Middle frontal gyrus (tissue), 1 donor: ENCODE data around the gene VPS13D.
"Not testable (repeated sequence)": the region's sequence is repeated elsewhere in the genome, so short reads cannot be mapped to it uniquely, and the experiment has no call there.

ENCODE experiments used
- DNase-seq: peaks from one replicate; pipeline ENCODE4 v3.0.0-alpha.2; 2015; ENCODE audit warnings: low spot score; ENCODE audit errors: extremely low spot score

VPS13D gene

DNA sequence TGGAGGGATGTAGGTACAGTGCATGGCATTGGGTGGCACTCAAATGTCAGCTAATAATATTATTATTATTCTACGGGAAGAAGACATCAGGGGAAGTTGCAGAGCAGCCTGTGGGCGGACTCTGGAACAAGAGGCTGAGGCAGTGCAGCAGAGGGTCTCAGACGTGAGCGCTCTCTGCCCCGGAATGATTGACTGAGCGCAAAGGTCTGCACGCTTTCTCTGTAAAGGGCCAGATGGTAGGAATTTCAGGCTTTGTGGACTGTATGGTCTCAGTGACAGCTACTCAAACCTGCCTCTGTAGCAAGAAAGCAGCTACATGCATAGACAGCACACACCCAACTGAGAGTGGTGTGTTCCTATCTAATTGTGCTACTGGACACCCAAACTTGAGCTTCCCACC lies 29.6 kb upstream of the VPS13D start:
- no peak for DNase-seq

DNA sequence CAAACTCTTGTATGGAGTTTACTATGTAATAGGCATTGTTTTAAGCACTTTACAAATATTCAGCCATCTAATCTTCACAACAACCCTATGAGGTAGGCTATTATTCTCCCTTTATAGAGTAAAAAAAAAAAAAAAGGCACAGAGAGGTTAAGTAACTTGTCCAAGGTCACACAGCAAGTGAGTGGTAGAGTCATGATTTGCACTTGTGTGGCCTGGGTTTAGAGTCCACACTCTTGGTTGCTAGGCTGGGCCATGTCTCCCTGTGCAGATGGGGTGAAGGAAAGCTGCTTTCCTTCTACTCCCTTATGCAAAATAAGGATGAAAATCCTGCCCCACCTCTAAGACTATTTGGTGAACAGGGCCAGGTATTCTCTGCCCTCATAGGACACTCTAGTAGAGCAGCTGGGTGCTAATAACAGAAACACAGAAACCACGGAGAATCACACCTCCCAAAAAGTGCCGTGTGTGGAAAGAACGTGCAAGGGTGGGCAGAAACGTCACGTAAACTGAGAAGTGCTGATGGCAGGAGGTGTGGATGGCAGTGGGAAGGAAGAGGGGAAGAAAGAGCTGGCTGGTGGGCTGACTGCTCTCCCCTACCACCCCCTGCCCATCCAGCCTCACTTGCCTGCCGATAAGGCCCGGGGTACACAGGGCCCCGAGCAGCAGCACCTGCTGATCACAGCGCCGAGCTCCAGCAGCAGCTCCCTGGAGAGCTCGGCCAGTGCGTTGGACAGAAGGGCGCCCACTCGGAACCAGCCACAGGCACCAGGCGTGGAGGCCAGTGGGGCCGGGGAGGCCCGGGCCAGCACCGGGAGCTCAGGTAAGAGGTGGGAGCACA lies 28.3 kb upstream of the VPS13D start:
- DNase-seq = no peak

DNA sequence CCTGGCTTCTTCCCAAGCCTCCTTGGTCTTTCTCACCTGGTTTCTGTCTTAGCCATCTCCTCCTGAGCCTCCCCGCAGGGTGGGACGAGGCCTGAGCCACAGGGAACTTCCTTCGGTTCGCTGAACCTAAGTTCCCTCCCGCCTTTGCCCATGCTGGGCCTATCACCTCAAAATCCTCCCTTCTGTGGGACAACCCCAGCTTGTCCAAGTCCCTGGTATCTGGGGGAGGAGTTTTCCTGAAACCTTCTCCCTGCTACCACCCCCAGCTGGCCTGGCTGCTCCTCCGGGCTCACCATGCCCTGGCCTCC lies 27.7 kb upstream of the VPS13D start:
- DNase-seq = no peak

DNA sequence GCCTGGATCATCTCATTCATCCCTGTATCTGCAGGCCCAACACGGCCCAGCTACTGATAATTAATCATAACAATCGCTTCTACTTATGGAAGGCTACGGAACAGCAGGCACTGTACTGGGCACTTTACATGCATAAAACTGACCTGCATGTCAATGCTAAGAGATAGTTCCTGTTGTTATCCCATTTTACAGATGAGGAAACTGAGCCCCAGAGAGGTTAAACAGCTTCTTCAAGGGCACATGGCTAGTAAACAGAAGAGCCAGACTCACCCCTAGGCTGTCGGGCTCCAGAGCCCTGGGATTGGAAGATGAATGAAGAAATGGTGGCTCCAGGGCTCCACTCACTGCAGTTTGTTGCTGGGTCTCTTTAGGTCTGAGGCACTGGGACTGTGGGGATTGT lies 27.3 kb upstream of the VPS13D start:
- no peak for DNase-seq

DNA sequence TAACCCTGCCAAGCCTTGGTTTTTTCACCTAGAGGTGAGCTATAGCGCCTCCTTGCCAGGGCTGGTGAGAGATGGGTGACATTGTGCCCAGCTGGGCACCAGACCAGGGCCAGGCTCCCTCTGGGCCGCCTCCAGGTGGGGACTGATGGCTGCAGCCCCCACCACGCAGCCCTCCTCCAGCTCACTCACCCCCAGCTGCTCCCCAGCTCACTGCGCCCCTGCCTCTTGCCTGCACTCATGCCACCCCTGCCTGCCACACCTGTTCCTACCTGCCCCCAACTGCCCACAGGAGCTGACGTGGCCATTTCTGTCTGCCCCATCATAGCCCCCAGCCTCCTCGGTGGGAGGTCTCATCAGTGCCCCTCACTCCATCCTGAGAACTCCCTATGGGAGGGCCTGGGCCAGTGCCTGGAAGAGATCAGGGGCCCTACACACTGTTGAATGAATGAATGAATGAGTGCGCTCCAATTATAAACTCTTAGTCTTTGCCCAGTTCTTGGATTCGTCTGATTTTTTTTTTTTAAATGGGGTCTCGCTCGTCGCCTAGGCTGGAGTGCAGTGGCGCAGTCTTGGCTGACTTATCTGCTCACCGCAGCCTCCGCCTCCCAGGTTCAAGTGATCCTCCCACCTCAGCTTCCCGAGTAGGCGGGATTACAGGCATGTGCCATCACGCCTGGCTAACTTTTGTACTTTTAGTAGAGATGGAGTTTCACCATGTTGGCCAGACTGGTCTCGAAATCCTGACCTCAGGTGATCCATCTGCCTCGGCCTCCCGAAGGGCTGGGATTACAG lies 26.4 kb upstream of the VPS13D start:
- DNase-seq = no peak

DNA sequence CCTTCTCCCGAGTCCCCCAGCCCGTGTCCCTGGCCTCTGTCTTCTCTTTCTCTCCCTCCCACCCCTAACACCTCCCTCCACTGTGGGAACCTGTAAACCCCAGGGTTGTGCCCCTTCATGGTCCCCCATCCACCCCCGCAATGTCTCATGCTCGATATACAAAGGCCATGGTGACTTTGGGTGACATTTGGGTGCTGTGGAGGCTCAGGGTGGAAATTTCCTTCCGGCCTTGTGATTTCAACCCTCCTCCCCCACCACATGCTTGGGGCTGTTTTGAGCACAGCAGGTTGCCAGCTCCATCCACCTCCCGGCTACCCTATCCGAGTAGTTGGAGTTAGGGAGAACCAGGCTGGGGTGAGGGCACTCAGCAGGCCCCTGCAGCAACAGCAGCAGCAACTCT lies 25.7 kb upstream of the VPS13D start:
- DNase-seq = no peak

DNA sequence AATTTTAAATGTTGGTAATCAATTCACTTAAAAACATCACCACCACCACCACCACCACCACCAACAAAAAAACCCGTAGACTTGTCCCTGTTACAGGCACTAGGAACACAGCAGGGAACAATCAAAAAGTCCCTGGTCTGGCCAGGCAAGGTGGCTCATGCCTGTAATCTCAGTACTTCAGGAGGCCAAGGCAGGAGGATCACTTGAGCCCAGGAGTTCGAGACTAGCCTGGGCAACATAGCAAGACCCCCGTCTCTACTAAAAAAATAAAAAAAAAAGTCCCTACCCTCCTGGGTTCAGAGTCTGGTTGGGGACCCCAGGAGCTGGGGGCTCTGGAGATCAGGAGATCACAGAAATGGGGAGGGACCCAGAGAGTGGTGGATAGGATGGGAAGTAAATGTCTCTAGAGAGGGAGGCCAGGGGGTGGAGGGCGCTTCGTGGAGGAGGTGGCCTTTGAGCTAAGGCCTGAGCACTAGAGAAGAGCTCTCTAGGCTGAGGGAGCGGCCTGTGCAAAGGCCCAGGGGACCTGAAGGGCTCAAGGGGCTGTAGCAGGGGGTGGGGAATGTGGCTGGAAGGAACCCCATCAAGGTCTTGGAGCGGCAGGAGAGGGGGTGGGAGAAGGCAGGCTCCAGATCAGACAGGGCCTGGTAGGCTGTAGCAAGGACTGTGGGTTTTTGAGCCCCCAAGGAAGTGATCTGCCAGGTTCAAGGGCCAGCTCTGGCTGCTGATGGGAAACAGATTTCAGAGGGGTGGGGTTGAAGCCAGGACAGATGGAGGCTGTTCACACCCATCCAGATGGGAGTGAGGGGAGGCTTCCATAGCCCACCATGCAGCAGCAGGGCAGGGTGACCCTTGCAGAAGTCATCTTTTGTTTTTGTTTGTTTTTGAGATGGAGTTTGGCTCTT lies 24.8 kb upstream of the VPS13D start:
- no peak for DNase-seq

DNA sequence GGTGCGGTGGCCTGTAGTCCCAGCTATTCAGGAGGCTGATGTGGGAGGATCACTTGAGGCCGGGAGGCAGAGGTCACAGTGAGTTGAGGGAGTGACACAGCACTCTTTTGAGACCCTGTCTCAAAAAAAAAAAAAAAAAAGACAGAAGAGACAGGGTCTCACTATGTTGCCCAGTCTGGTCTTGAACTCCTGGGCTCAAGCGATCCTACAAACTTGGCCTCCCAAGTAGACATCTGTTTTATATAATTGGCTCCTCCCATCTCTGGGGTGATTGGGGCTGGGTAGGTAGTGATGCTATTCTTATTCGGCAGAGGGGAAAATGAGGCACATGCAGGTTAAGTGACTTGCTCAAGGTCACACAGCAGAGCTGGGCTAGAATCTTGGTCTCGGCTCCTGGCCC lies 23.6 kb upstream of the VPS13D start:
- no peak for DNase-seq

DNA sequence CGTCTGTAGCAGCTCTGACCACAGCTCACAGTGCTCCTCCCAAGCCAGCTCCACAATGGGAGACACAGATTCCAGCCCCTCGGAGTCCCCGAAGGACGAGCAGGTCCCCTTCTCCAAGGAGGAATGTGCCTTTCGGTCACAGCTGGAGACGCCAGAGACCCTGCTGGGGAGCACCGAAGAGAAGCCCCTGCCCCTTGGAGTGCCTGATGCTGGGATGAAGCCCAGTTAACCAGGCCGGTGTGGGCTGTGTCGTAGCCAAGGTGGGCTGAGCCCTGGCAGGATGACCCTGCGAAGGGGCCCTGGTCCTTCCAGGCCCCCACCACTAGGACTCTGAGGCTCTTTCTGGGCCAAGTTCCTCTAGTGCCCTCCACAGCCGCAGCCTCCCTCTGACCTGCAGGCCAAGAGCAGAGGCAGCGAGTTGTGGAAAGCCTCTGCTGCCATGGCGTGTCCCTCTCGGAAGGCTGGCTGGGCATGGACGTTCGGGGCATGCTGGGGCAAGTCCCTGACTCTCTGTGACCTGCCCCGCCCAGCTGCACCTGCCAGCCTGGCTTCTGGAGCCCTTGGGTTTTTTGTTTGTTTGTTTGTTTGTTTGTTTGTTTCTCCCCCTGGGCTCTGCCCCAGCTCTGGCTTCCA lies 22.9 kb upstream of the VPS13D start:
- DNase-seq = no peak

DNA sequence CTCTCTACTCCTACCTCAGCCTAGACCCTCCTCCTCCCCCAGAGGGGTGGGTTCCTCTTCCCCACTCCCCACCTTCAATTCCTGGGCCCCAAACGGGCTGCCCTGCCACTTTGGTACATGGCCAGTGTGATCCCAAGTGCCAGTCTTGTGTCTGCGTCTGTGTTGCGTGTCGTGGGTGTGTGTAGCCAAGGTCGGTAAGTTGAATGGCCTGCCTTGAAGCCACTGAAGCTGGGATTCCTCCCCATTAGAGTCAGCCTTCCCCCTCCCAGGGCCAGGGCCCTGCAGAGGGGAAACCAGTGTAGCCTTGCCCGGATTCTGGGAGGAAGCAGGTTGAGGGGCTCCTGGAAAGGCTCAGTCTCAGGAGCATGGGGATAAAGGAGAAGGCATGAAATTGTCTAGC lies 21.6 kb upstream of the VPS13D start:
- no peak for DNase-seq

DNA sequence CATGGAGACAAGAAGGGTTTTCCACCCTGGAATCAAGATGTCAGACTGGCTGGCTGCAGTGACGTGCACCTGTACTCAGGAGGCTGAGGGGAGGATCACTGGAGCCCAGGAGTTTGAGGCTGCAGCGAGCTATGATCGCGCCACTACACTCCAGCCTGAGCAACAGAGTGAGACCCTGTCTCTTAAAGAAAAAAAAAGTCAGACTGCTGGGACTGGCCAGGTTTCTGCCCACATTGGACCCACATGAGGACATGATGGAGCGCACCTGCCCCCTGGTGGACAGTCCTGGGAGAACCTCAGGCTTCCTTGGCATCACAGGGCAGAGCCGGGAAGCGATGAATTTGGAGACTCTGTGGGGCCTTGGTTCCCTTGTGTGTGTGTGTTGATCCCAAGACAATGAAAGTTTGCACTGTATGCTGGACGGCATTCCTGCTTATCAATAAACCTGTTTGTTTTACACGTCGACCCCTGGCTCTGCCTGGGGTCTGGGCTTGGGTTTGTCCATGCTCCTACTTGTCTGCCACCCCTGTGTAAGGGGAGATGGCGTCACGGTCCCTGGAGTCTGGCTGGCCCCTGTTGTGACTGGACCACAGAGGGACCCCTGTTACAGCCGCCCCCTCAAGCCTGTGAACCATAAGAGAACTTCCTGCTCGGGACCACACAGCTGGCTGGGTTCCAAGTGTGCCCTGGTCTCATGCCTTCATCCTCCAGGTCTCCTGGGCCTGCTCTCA lies 20.9 kb upstream of the VPS13D start:
- peak; percentile 68 for DNase-seq

DNA sequence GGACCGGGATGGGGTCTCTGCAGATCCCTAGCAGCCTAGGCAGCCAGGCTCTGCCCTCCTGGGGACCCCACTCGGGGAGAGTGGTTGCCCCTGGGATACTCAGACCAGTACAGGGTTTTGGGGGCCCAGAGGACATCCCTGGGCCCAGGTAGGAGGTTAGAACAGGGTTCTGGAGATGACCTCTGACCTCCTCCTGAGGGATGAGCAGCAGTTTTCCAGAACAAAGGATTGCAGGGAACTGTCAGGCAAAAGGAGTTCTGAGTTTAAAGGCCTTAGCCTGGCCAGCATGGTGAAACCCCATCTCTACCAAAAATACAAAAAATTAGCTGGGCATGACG lies 20.4 kb upstream of the VPS13D start:
- no peak for DNase-seq

DNA sequence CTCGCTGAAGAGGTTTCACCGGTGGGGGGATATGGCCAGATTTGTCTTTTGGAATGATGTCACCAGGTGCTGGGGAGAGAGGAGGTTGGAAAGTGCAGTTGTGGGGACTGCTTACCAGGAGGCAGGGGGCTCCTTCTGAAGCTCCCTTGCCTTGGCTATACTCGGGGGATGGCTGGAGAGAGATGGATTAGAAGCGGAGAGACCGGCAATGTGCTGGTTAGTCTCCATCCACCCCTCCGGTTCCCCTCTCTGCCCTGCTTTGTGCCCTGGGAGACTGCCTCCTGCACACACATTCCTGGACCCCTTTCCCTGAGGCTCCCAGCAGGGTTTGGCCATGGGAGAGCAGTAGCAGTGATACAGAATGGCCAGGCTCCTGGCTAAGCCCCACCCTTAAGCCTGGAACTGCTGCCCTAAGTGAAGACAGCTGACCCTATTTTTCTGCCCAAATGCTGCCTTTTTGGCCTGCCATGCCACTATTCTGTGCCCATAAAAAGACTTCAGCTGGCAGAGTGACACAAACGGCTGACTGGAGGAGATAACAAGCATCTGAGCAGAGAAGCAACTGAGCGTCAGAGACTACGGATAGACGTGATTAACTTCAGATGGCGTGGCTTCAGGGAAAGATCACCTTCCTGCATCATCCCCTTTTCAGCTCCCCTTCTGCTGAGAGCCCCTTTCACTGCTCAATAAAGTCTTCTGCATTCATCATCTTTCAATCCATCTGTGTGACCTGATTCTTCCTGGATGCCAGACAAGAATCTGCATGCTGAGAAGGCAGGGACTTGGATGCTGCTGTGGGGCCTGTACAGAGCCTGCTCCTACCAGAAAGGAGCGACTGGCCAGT lies 14.5 kb upstream of the VPS13D start:
- no peak for DNase-seq

DNA sequence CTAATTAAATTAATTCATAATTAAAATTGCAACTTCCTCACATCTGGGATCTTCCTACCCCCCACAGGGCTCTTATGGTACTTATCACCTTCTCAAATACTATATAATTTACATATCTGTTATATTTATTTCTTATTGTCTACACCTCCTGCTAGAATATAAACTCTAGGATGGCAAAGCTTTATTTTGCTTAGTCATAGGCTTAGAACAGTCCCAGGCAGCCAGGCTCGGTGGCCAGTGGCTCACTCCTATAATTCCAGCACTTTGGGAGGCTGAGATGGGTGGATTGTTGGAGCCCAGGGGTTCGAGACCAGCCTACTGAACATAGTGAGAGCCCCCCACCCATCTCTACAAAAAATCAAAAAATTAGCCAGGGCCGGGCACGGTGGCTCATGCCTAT lies 10.0 kb upstream of the VPS13D start:
- DNase-seq = no peak

DNA sequence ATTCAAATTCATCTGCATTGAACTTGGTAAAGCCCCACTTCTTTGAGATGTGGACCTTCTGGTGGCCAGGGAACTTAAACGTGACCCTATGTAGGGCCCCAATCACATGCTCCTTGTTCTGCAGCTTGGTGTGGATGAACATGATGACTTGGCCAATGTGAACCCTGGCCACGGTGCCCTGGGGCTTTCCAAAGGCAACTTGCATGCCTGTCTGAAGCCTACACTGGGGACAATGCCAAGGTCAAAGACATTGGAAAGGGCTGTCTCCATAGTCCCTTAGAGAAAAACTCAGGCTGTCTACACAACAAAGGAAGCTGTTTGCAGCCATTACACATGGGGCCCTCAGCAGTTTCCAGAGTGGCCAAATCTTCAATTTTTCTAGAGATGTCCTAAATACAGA lies 8.9 kb upstream of the VPS13D start:
- no peak for DNase-seq

DNA sequence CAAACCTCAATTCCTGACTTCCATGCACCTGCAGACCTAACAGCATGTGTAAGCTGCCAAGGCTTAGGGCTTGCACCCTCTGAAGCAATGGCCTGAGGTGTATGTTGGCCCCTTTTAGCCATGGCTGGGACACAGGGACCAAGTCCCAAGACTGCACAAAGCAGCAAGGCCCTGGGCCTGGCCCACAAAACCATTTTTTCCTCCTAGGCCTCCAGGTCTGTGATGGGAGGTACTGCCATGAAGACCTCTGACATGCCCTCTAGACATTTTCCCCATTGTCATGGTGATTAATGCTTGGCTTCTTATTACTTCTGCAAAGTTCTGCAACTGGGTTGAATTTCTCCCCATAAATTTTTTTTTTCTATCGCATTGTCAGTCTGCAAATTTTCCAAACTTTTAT lies 7.1 kb upstream of the VPS13D start:
- DNase-seq = not testable (repeated sequence)

DNA sequence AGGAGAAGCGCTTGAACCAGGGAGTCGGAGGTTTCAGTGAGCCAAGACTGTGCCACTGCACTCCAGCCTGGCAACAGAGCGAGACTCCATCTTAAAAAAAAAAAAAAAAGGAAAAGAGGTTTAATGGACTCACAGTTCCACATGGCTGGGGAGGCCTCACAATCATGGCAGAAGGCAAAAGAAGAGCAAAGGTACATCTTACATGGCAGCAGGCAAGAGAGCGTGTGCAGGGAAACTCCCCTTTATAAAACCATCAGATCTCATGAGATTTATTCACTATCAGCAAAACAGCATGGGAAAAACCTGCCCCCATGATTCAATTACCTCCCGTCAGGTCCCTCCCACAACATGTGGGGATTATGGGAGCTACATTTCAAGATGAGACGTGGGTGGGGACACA lies 5.7 kb upstream of the VPS13D start:
- DNase-seq = not testable (repeated sequence)

DNA sequence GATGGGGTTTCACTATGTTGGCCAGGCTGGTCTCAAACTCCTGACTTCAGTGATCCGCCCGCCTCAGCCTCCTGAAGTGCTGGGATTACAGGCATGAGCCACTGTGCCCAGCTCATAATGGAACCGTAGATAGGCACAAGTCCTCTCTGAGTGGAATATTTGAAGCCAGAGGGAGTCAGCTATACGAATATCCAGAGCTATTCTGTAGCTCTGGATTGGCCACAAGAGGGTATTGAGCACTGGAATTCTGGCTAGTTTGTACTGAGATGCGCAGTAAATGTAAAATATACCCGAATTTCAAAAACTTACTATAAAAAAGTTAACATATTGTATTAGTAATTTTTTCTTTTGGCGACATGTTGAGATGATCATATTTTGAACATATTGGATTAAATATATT lies 851 bp upstream of the VPS13D start:
- no peak for DNase-seq

DNA sequence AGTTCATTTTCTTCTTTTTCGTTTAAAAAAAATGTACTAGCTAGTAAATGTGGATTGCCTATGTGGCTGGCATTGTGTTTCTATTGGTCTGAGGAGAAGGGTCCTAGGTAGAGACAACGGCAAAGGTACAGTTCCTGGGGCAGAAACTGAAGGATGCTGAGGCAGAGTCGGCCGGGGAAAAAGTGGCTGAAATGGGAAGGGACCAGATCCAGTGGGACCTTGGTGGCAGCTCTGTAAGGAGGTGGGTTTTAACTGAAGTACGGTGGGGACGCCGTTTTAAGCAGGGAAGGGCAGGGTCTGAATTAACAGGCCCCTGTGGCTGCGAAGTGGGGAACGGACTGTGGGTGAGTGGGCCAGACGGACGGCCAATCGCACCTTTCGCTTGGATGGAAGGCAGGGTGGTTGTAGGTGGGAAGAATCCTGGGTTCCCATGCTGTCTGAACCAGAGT lies 420 bp upstream of the VPS13D start:
- no peak for DNase-seq
